ENCODE data around the gene PSD4.
A peak's percentile ranks its signal among the peaks of the same experiment; 100 is the strongest.
"Not testable (repeated sequence)": the region's sequence is repeated elsewhere in the genome, so short reads cannot be mapped to it uniquely, and the experiment has no call there.

PSD4 gene

GRCh38 chr2:113235347-113236226, 61.8 kb downstream of the PSD4 start:
- not testable (repeated sequence) for H3K4me2 ChIP-seq (ENCODE audit: low read length, poor library complexity, severe bottlenecking); H4K91ac ChIP-seq (ENCODE audit: low read length); H3K79me1 ChIP-seq (replicated peaks; ENCODE audit: low read length, poor library complexity, severe bottlenecking); H2AFZ ChIP-seq (ENCODE audit: low read depth, low read length); H2BK5ac ChIP-seq (ENCODE audit: low read depth, low read length, poor library complexity, severe bottlenecking); H3K14ac ChIP-seq (ENCODE audit: low read length in 2 of 2); H4K8ac ChIP-seq (ENCODE audit: low read length); H3K18ac ChIP-seq (ENCODE audit: low read depth in 1 of 2, low read length in 2 of 2); H3K9me3 ChIP-seq (ENCODE audit: control insufficient read depth, low read length); DNase-seq; H2BK15ac ChIP-seq (ENCODE audit: low read depth, poor library complexity, severe bottlenecking); H3K23ac ChIP-seq (ENCODE audit: low read length in 2 of 2); H3K4ac ChIP-seq (ENCODE audit: low read depth in 1 of 2, low read length in 2 of 2); H2BK120ac ChIP-seq (ENCODE audit: low read depth, low read length); H3K27ac ChIP-seq (ENCODE audit: low read length, poor library complexity, severe bottlenecking); H3K27me3 ChIP-seq (ENCODE audit: control insufficient read depth in 1 of 2, insufficient read depth in 1 of 2, low read length in 2 of 2); H2AK5ac ChIP-seq (ENCODE audit: low read length, severe bottlenecking); H2BK12ac ChIP-seq (ENCODE audit: low read length in 2 of 2)
- peak overlapping the region; percentile 83 for H3K9ac ChIP-seq (ENCODE audit: low read length)
- H3K36me3 ChIP-seq (ENCODE audit: control insufficient read depth in 1 of 2, insufficient read depth in 2 of 2, low read depth in 1 of 2, low read length in 2 of 2), result peaks cover 30 to 52% of the 10 kb centered on the region in 2 experiments
- peak overlapping the region in 1 of 2 experiments; percentile 66 for H3K4me3 ChIP-seq (ENCODE audit: insufficient read depth in 1 of 2, low read depth in 1 of 2, low read length in 2 of 2)
- WGBS, result 95% methylated on average over 52 of the region's 74 CpGs
- H3K4me1 ChIP-seq (ENCODE audit: control insufficient read depth, insufficient read depth, low read depth, low read length), result peaks cover 28% of the 10 kb centered on the region

- Histone ChIP-seq H3K36me3 (ENCODE audit: control insufficient read depth in 1 of 2, insufficient read depth in 2 of 2, low read depth in 1 of 2, low read length in 2 of 2) (peaks cover 27 to 49% of the 10 kb centered on the region in 2 experiments), H3K79me1 (replicated peaks; ENCODE audit: low read length, poor library complexity, severe bottlenecking) (peaks cover 1% of the 10 kb centered on the region), H2BK15ac (ENCODE audit: low read depth, poor library complexity, severe bottlenecking) (no peak overlapping the region), H4K91ac (ENCODE audit: low read length) (no peak overlapping the region), H2AFZ (ENCODE audit: low read depth, low read length) (no peak overlapping the region), H3K9me3 (ENCODE audit: control insufficient read depth, low read length) (no peaks in the 10 kb centered on the region), H3K4me1 (ENCODE audit: control insufficient read depth, insufficient read depth, low read depth, low read length) (peaks cover 33% of the 10 kb centered on the region), H2BK5ac (ENCODE audit: low read depth, low read length, poor library complexity, severe bottlenecking) (no peak overlapping the region), H3K27ac (ENCODE audit: low read length, poor library complexity, severe bottlenecking) (no peak overlapping the region), H2AK5ac (ENCODE audit: low read length, severe bottlenecking) (peak overlapping the region; percentile 23), H3K14ac (ENCODE audit: low read length in 2 of 2) (peak overlapping the region in 1 of 2 experiments; percentile 2), H2BK12ac (ENCODE audit: low read length in 2 of 2) (no peak overlapping the region), H2BK120ac (ENCODE audit: low read depth, low read length) (no peak overlapping the region), H4K8ac (ENCODE audit: low read length) (no peak overlapping the region), H3K18ac (ENCODE audit: low read depth in 1 of 2, low read length in 2 of 2) (no peak overlapping the region), H3K27me3 (ENCODE audit: control insufficient read depth in 1 of 2, insufficient read depth in 1 of 2, low read length in 2 of 2) (no peaks in the 10 kb centered on the region), H3K23ac (ENCODE audit: low read length in 2 of 2) (no peak overlapping the region), H3K4ac (ENCODE audit: low read depth in 1 of 2, low read length in 2 of 2) (no peak overlapping the region), H3K4me3 (ENCODE audit: insufficient read depth in 1 of 2, low read depth in 1 of 2, low read length in 2 of 2) (peak overlapping the region in 1 of 2 experiments; percentile 72), H3K4me2 (ENCODE audit: low read length, poor library complexity, severe bottlenecking) (no peak overlapping the region), H3K9ac (ENCODE audit: low read length) (peak overlapping the region; percentile 81)
- WGBS, result 96% methylated on average over 38 of the region's 38 CpGs
- no peak for DNase-seq
Measured at GRCh38 chr2:113236367-113237159, 62.8 kb downstream of the PSD4 start.

GRCh38 chr2:113237604-113238160, 63.9 kb downstream of the PSD4 start:
- Histone ChIP-seq H3K18ac (ENCODE audit: low read depth in 1 of 2, low read length in 2 of 2) (no peak overlapping the region), H2BK5ac (ENCODE audit: low read depth, low read length, poor library complexity, severe bottlenecking) (no peak overlapping the region), H4K91ac (ENCODE audit: low read length) (no peak overlapping the region), H3K27ac (ENCODE audit: low read length, poor library complexity, severe bottlenecking) (no peak overlapping the region), H3K4me2 (ENCODE audit: low read length, poor library complexity, severe bottlenecking) (no peak overlapping the region), H2BK12ac (ENCODE audit: low read length in 2 of 2) (no peak overlapping the region), H3K36me3 (ENCODE audit: control insufficient read depth in 1 of 2, insufficient read depth in 2 of 2, low read depth in 1 of 2, low read length in 2 of 2) (peaks cover 28 to 52% of the 10 kb centered on the region in 2 experiments), H3K79me1 (replicated peaks; ENCODE audit: low read length, poor library complexity, severe bottlenecking) (peaks cover 1% of the 10 kb centered on the region), H3K9ac (ENCODE audit: low read length) (peak overlapping the region; percentile 81), H3K14ac (ENCODE audit: low read length in 2 of 2) (no peak overlapping the region), H3K4ac (ENCODE audit: low read depth in 1 of 2, low read length in 2 of 2) (no peak overlapping the region), H2BK15ac (ENCODE audit: low read depth, poor library complexity, severe bottlenecking) (no peak overlapping the region), H2AFZ (ENCODE audit: low read depth, low read length) (no peak overlapping the region), H3K4me3 (ENCODE audit: insufficient read depth in 1 of 2, low read depth in 1 of 2, low read length in 2 of 2) (peak overlapping the region in 1 of 2 experiments; percentile 72), H3K9me3 (ENCODE audit: control insufficient read depth, low read length) (no peaks in the 10 kb centered on the region), H3K23ac (ENCODE audit: low read length in 2 of 2) (no peak overlapping the region), H4K8ac (ENCODE audit: low read length) (no peak overlapping the region), H3K4me1 (ENCODE audit: control insufficient read depth, insufficient read depth, low read depth, low read length) (peaks cover 38% of the 10 kb centered on the region), H3K27me3 (ENCODE audit: control insufficient read depth in 1 of 2, insufficient read depth in 1 of 2, low read length in 2 of 2) (no peaks in the 10 kb centered on the region), H2BK120ac (ENCODE audit: low read depth, low read length) (no peak overlapping the region), H2AK5ac (ENCODE audit: low read length, severe bottlenecking) (no peak overlapping the region)
- DNase-seq, result no peak
- 97% methylated on average over 8 of the region's 9 CpGs for WGBS

All from mesenchymal stem cell (in vitro differentiated cells and primary cell).